Smooth muscle cell of the brain vasculature (primary cell): ENCODE results near the gene WIPF3.
"Not testable (repeated sequence)": the region's sequence is repeated elsewhere in the genome, so short reads cannot be mapped to it uniquely, and the experiment has no call there.

Source experiments
- DNase-seq: peaks from one replicate; pipeline ENCODE4 v3.0.0-alpha.2; 2012; ENCODE audit warnings: low read depth, low spot score

The WIPF3 gene

DNA sequence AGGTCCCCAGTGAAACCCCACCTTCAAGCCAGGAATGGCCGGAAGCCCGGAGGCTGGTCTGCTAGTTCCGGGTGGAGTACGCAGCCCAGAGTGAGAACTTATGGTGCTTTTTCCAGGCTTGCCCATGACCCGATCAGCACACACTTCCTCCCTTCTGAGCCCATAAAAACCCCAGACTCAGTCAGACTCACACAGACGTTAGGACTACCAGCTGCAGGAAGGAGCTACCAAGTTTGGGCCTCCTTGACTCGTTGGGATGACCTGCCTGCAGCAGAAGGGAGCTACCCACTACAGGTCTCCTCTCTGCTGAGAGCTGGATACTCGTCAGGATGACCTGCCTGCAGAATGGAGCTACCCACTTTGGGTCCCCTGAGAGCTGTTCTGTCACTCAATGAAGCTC, 144.2 kb downstream of the WIPF3 start:
- no peak for DNase-seq

DNA sequence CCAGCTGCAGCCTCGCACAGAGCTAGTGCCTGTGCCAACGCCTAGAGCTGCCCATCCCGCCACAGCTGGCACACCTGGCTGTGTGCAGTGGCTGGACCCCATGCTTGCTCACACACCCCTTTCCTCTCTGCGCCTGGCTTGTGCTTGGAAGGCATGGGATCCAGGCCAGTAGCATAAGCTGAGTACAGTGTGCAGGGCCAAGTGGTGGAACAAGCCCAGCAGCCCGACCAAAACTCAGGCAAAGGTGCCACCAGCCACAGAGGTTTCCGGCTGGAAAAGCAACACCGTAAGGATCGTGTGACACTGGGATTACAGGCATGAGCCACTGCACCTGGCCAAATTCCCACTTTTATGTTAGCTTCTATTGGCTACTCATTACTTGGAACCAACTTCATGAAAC, 144.9 kb downstream of the WIPF3 start:
- DNase-seq, result no peak

DNA sequence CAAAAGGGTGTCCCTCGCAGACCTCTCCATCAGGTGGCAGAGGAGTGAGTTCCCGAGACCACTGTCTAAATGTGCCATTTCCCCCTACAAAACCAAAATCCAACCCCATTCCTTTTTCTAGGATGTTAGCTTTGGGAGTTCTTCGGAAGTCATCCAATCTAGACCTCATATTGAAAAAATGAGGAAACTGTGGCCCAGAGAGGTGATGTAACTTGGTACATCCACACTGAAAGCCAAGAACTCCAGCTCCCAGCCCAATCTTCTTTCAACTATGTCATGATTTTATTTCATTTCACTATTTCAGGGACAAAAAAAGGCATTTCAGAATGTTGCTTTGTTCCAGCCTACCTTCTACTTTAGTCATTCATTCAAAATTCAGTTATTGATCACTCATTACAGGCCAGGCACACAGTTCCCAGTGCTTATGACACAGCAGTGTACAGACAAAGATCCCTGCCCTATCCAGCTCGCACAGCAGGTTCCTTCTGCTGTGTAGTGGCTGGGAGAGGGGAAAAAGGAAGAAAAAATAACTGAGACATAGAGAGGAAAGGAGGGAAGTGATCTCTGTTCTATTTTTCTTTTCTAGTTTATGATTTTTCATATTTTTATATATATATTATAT, 147.5 kb downstream of the WIPF3 start:
- no peak for DNase-seq

DNA sequence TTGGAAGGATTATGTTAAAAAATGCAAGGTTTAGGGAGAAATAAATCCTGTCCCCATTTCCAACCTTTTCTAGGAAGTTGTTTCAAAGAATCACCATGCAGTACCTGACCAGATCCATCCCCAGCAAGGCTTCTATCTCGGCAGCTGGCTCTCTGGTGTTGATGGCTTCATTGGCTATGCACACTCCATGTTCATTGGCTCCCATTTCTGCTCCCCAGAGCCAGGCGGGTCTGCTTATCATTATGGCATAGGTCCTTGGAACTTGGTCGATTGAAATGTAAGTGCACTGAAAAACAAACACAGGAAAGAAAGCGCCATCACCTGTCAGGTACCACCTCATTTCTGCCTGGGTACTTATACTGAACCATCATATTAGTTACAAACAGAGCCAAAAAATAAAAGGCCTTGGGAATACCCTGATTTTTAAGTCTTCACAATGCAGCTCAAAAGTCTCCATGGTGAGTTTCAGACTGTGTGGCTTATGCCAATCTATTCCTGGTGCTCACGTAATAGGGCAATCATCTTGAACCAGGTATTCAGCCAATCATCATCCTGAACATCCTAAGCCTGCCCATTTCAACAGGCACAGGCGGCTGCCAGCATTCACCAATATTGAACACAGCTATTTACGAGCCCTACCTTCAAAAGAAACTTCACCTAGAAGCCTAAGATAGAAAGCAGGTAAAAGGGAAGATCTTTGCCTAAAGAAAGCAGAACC, 148.9 kb downstream of the WIPF3 start:
- DNase-seq, result no peak

DNA sequence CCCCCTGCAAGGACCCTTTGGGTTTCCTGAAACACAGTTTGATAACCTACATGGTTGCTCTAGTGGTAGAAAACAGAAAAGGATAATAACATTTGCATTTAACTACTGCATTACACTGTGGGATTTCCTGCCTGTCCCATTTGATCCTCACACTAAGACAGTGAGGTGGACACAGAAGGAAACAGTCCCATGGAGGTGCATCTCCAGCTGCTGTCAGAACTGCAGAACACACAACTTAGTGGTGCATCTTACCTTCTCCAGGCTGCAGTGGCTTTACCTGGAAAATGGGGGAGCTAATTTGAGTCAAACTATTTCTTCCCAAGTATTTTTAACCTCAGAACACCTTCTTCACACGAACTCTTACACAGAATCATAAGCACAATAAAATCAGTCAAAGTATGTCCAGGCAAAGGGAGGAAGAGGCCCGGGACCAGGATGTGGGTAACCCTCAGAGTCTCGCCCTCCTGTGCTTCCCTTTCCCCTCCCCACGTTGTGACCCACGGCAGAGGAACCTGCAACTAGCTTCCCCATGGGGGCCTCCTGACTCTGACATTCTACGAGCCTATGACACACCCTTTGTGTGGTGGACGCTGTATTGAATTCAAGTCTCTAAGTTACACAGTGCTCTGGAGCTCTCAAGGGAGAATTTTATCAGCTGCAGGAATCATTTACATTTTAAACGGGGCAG, 149.6 kb downstream of the WIPF3 start:
- DNase-seq, result no peak

DNA sequence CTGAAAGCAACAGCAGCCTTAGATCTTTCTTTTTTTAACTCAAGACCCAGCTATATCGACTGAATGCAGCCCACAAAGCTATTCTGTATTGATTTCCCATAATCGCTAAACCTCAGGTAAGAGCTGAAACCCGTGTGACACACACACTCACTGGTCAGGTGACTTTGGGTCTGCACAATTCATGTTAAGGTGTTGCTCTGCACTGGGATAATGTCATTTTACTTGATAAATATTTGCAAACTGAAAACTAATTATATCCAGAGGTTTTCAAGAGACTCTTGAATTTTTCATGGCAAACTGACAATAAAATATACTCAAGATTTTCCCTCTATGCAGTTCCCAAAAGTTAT, 150.2 kb downstream of the WIPF3 start:
- no peak for DNase-seq

DNA sequence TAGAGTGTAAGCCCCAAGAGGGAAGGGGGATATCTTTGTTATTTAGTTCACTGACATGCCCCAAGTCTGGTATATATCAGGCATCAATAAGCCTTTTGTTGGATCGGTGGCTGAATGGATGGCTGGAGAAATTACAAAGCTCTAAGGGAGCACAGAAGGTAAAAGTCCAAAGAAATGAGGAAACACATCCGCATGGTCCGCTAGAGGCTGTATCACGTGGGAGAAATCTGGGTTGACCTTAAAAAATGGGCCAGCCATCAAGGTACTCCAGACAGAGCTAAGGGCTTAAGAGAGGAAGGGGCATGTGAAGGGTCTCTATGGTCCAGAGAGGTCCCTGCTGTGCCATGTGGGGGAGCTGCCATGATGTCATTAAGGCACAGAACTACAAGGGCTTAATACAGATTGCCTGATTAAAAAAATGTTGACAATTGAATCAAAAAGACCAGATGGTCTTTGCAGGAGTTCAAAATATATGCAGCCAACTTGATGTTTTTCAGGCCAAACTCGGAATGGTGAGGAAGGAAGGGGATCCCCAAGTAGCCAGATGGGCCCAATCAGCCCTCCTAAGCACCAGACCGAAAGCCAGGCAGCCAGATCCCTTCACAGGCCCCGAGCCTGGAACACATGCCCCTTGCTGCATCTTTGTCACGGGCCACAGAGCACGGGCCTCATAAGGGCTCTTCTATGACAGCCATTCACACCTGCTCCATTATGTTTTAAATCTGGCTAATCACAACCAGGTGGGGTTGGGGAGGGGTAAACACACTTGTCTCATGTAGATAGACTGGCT, 151.4 kb downstream of the WIPF3 start:
- DNase-seq, result no peak

DNA sequence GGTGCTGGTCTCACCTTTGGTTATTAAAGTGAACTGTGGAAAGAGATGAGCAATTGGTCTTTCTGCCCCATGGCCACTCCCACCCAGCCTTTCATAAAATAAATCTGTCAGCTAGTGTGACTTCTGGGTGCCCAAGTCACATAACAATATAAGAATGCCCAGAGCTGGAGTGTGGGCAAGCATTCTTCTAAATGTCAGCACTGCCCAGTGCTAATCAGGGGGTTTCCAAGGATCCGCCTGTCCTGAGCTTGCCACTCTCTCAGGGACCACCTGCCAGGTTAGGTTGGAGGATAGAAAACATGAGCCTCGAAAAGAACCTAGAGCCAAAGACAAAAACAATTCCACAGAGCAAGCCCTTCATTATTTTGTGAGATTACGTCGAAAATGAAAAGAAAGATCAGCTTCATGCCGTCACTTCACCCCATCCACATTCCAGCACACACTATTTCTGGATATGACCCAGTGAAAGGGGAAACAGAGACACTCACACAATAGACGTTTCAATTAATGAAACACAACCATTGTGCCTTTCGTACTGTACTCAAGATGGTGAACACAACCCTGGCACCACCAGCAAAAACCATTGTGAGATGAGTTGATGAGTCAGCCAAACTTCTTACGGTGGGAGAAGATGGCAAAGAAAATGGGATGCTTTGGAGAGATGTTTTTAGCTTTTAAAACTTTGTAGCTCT, 152.5 kb downstream of the WIPF3 start:
- DNase-seq, result no peak

DNA sequence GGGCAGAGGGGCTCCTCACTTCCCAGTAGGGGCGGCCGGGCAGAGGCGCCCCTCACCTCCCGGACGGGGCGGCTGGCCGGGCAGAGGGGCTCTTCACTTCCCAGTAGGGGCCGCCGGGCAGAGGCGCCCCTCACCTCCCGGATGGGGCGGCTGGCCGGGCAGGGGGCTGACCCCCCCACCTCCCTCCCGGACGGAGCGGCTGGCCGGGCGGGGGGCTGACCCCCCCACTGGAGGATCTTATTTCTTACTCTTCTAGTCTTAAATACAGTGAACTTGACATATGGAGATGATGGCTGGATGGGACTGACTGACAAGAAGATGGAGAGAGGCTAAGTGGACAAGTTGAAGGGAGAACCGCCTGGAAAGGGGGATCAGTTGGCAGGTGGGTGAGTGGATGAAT, 155.3 kb downstream of the WIPF3 start:
- not testable (repeated sequence) for DNase-seq

DNA sequence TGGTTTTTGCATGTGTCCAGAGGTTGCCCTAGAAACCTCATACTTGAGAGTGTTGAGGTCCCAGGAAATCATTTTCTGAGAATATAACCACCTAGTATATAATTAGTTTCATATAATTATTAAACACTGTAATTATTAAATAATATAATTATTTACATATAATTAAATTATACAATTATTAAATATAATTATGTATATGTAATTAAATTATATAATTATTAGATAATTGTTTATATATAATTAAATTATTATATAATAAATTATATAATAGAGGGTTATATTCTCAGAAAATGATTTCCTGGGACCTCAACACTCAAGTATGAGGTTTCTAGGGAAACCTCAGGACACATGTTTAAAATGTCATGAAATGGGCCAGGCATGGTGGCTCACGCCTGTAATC, 155.7 kb downstream of the WIPF3 start:
- DNase-seq, result no peak

DNA sequence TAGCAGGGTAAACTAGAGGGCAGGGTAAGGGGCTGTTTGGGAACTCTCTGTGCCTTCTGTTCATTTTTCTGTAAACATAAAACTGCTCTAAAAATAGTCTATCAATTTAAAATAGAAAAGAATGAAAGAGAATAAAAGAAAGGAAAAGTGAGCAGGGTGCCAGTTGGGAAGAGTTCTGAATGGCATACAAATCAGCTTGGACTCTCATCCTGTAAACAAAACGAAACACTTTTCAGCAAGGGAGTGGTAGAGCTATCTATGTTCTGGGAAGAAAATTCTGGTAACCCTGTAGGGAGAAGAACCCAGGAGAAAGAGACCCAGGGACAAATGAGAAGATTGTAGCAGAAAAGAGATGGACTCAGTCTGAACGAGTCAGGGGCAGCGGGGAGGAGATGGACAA, 158.7 kb downstream of the WIPF3 start:
- no peak for DNase-seq
